ENCODE results near the gene RDH11. TPM values are rescaled to one million over a fixed set of nuclear protein-coding genes. Genes with fewer than 3 reads are reported as not detected.

Gene RDH11
- total RNA-seq, 2 experiments from 2014 or later = 56.6 to 60.4 TPM

GRCh38 chr14:67697006-67697405 is 1.4 kb upstream of the RDH11 start:
- H3K36me3 Mint-ChIP-seq (ENCODE audit: low read depth) = peaks cover 9% of the 10 kb centered on the region
- no peak overlapping the region for H3K27ac Mint-ChIP-seq
- CTCF ChIA-PET = interaction anchor here (2.4 kb wide), 1 partner anchor 97 kb away, joined by 9 read pairs; the partner anchor contains the start of gene PIGH
- no peaks in the 10 kb centered on the region for H3K9me3 Mint-ChIP-seq
- no peaks in the 10 kb centered on the region for H3K27me3 Mint-ChIP-seq
- POLR2A ChIA-PET = interaction anchor here (1.6 kb wide), 1 partner anchor 23 kb away, joined by 3 read pairs; no protein-coding TSS in a partner anchor
- DNase-seq = no peak
- H3K4me3 Mint-ChIP-seq = no peak overlapping the region
- H3K4me1 Mint-ChIP-seq = peaks cover 28% of the 10 kb centered on the region

DNA sequence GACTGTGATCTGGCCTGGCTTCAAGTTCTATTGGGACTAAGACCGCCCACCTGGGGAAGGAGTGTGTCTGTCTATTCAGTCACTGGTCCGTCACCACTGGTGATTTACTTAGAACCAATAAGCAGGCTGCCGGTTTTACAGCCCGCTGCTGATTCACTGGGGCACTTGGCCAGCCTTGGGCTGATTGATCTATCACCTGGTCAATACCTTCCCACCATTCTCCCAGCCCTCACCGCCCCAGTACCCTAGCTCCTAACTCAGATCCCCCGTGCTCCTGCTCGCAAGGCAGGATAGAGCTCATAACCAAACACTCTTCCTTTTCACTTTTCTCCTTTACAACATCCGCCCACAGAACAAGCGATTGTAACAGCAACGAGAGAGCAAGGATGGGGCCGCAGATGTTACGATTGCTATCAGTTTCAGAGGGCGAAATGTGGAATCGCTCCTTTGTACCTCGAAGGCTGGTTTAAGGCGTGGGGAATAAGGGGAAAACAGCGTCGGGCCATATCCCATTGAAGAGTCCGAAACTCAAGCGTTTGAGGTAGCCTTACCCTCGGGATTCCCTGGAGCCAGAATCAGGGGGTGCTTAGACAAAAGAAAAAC is 672 bp downstream of the RDH11 start:
- POLR2A ChIA-PET = interaction anchor here (1.0 to 5.8 kb wide), 13 partner anchors 8 to 1098 kb away, joined by 3 to 69 read pairs (median 8); partner anchors contain the start of genes ATP6V1D, EIF2S1, PIGH and RAD51B
- H3K27ac Mint-ChIP-seq = peak overlapping the region; percentile 89
- peak overlapping the region; percentile 89 for H3K4me3 Mint-ChIP-seq
- no peaks in the 10 kb centered on the region for H3K27me3 Mint-ChIP-seq
- peaks cover 30% of the 10 kb centered on the region for H3K36me3 Mint-ChIP-seq (ENCODE audit: low read depth)
- peak; percentile 81 for DNase-seq
- no peaks in the 10 kb centered on the region for H3K9me3 Mint-ChIP-seq
- CTCF ChIA-PET = interaction anchor here (0.7 to 5.3 kb wide), 9 partner anchors 9 to 335 kb away, joined by 3 to 40 read pairs (median 5); partner anchors contain the start of genes ATP6V1D, PIGH and VTI1B
- peaks cover 34% of the 10 kb centered on the region for H3K4me1 Mint-ChIP-seq

GRCh38 chr14:67690011-67690410 is 5.6 kb downstream of the RDH11 start:
- no peaks in the 10 kb centered on the region for H3K27me3 Mint-ChIP-seq
- no peaks in the 10 kb centered on the region for H3K9me3 Mint-ChIP-seq
- no peak for DNase-seq
- peaks cover 28% of the 10 kb centered on the region for H3K4me1 Mint-ChIP-seq
- ChIA-PET POLR2A (no interaction called here), CTCF (interaction anchor here (2.8 kb wide), 1 partner anchor 90 kb away, joined by 9 read pairs; the partner anchor contains the start of gene PIGH)
- no peak overlapping the region for H3K4me3 Mint-ChIP-seq
- no peak overlapping the region for H3K27ac Mint-ChIP-seq
- peaks cover 71% of the 10 kb centered on the region for H3K36me3 Mint-ChIP-seq (ENCODE audit: low read depth)

- DNase-seq = no peak
- ChIA-PET POLR2A (interaction anchor here (1.2 kb wide), 1 partner anchor 8 kb away, joined by 4 read pairs; no protein-coding TSS in a partner anchor), CTCF (interaction anchor here (1.2 kb wide), 1 partner anchor 84 kb away, joined by 3 read pairs; the partner anchor contains the start of gene PIGH)
- no peaks in the 10 kb centered on the region for H3K27me3 Mint-ChIP-seq
- H3K27ac Mint-ChIP-seq = no peak overlapping the region
- peaks cover 27% of the 10 kb centered on the region for H3K4me1 Mint-ChIP-seq
- peaks cover 68% of the 10 kb centered on the region for H3K36me3 Mint-ChIP-seq (ENCODE audit: low read depth)
- H3K4me3 Mint-ChIP-seq = no peak overlapping the region
- H3K9me3 Mint-ChIP-seq = no peaks in the 10 kb centered on the region
Observed at GRCh38 chr14:67683842-67684241, 11.7 kb downstream of the RDH11 start.

DNA sequence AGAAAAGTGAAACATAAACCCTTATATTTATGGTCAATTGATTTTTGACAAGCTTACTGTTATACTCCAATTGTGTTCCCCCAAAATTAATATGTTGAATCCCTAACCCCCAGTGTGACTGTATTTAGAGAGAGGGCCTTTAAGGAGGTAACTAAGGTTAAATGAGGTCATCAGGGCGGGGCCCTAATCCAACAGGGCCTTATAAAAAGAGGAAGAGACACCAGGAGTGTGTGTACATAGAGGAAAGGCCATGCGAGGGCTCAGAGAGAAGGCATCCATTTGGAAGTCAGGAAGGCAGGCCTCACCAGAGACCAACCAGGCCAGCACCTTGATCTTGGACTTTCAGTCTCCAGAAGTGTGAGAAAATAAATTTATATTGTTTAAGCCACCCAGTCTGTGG is 14.6 kb downstream of the RDH11 start:
- ChIA-PET POLR2A (interaction anchor here (1.0 to 5.4 kb wide), 4 partner anchors 11 to 321 kb away, joined by 3 to 35 read pairs (median 6); partner anchors contain the start of genes ATP6V1D, EIF2S1 and RDH11), CTCF (interaction anchor here (0.8 to 1.8 kb wide), 4 partner anchors 14 to 154 kb away, joined by 3 to 5 read pairs (median 4); partner anchors contain the start of gene RDH11)
- Mint-ChIP-seq H3K27ac (peak overlapping the region; percentile 66), H3K9me3 (no peaks in the 10 kb centered on the region), H3K4me1 (peaks cover 31% of the 10 kb centered on the region), H3K36me3 (ENCODE audit: low read depth) (peaks cover 65% of the 10 kb centered on the region), H3K27me3 (no peaks in the 10 kb centered on the region), H3K4me3 (no peak overlapping the region)
- DNase-seq = no peak

DNA sequence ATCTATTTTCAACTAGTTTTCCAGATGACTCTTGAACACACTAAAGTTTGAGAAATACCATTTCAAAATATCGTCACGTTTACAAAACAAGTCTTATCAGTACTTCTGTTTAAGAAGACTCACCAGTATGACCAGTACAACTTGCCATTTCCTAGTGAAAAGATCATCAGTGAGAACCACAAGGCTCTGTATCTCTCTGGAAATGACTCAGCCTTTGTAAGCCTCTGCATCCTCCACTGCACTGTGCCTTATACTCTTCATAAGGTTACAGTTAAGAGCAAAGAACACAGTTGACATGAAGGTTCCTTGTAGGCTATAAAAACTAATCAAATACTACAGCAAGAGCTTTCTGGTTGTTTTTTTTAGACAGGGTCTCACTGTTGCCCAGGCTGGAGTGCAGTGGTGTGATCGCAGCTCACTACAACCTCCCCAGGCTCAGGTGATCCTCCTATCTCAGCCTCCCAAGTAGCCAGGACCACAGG is 15.4 kb downstream of the RDH11 start:
- Mint-ChIP-seq H3K4me1 (peaks cover 36% of the 10 kb centered on the region), H3K27ac (peak overlapping the region; percentile 66), H3K9me3 (no peaks in the 10 kb centered on the region), H3K4me3 (no peak overlapping the region), H3K27me3 (no peaks in the 10 kb centered on the region), H3K36me3 (ENCODE audit: low read depth) (peaks cover 61% of the 10 kb centered on the region)
- POLR2A ChIA-PET = interaction anchor here (1.0 to 5.4 kb wide), 4 partner anchors 11 to 320 kb away, joined by 3 to 35 read pairs (median 6); partner anchors contain the start of genes ATP6V1D, EIF2S1 and RDH11
- CTCF ChIA-PET = interaction anchor here (0.8 to 1.8 kb wide), 5 partner anchors 13 to 153 kb away, joined by 3 to 5 read pairs (median 3); partner anchors contain the start of genes ARG2 and RDH11
- DNase-seq = peak; percentile 47

DNA sequence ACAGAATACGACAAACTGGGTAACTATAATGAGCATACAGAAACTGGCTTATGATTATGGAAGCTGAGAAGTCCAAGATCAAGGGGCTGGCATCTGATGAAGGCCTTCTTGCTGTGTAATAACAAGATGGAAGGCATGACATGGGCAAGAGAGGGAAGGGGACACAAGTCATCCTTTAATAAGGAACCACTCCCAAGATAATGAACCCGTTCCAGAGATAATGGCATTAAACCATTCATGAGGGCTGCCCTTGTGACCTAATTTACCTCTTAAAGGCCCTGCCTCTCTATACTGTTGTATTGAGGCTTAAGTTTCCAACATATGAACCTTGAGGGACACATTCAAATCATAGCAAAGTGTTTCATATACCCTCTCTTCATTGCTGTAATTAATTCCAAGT is 16.6 kb downstream of the RDH11 start:
- peaks cover 50% of the 10 kb centered on the region for H3K36me3 Mint-ChIP-seq (ENCODE audit: low read depth)
- POLR2A ChIA-PET = interaction anchor here (1.9 to 5.4 kb wide), 2 partner anchors 10 to 16 kb away, joined by 5 to 35 read pairs; partner anchors contain the start of gene RDH11

DNA sequence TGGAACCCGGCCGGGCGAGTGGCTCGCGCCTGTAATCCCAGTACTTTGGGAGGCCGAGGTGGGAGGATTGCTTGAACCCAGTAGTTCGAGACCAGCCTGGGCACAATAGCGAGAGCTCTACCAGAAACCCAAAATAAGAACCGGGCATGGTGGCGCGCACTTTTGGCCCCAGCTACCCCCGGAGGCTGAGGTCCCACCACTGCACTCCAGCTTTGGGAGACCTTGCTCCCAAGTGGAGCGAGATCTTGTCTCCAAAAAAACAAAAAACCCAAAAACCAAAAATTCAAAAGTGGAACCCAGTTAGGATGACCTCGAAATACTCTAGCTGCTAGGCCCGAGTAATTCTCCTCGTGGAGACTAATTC is 20.4 kb downstream of the RDH11 start:
- DNase-seq = no peak
- no peaks in the 10 kb centered on the region for H3K27me3 Mint-ChIP-seq
- peak overlapping the region; percentile 80 for H3K4me3 Mint-ChIP-seq
- no peaks in the 10 kb centered on the region for H3K9me3 Mint-ChIP-seq
- H3K36me3 Mint-ChIP-seq (ENCODE audit: low read depth) = peaks cover 25% of the 10 kb centered on the region
- ChIA-PET CTCF (interaction anchor here (0.8 to 3.5 kb wide), 5 partner anchors 17 to 75 kb away, joined by 3 to 11 read pairs (median 5); partner anchors contain the start of genes PIGH and RDH11), POLR2A (interaction anchor here (1.4 to 3.9 kb wide), 2 partner anchors 18 to 316 kb away, joined by 3 to 69 read pairs; partner anchors contain the start of genes ATP6V1D and RDH11)
- H3K27ac Mint-ChIP-seq = peak overlapping the region; percentile 75
- H3K4me1 Mint-ChIP-seq = peaks cover 35% of the 10 kb centered on the region

More for the DNA sequence above, 16.6 kb downstream of the RDH11 start:
- H3K4me3 Mint-ChIP-seq = no peak overlapping the region
- H3K4me1 Mint-ChIP-seq = peaks cover 38% of the 10 kb centered on the region
- no peak overlapping the region for H3K27ac Mint-ChIP-seq
- no peak for DNase-seq
- H3K9me3 Mint-ChIP-seq = no peaks in the 10 kb centered on the region
- H3K27me3 Mint-ChIP-seq = no peaks in the 10 kb centered on the region
- CTCF ChIA-PET = interaction anchor here (1.3 to 1.8 kb wide), 2 partner anchors 26 to 60 kb away, joined by 3 to 4 read pairs; partner anchors contain the start of gene ARG2

DNA sequence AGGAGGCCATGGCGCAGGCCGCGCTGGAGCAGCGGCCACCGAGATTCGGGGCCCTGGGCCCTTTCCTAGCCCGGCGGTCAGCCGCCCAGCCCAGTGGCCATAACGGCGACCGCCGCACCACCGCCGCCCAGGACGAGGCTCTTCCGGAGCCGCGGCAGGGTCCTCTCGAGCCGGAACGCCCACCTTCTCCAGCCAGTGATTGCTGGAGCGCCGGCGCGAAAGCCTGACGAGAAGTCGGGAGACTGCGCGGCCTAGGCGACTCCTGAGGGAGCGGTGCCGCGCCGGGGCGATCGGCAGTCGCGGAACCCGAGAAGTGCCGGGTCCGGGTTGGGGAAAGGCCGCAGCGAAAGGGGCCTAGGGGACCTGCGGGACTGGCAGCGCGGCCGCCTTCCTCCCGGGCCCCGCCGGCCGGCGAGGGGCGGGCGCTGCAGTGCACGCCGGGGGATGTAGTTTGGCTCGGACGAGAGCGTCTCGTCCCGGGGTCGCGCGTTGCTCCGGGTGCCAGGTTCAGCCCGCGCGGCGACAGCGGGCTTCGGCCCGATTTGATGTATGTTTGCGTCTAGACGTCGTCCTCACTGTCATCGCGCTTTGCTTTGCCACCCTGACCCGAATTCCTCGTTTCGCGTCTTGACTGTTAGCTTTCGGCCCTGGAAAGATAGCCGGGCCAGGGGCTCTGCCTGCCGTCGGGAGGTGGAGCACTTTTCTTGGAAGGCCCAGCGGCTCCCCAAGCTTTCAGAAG is 20.9 kb downstream of the RDH11 start, which contains the start of gene VTI1B:
Gene VTI1B, minus strand, starts transcription at position 153 of the 739 bp plus-strand sequence. Its CDS starts 143 bp downstream, at position 10.
- Mint-ChIP-seq H3K9me3 (no peaks in the 10 kb centered on the region), H3K27ac (peak within 1 kb of the TSS; percentile 75), H3K4me1 (peaks cover 32% of the 10 kb centered on the region), H3K27me3 (no peaks in the 10 kb centered on the region), H3K36me3 (ENCODE audit: low read depth) (peaks cover 27% of the 10 kb centered on the region), H3K4me3 (peak within 1 kb of the TSS; percentile 80)
- peak; percentile 77 for DNase-seq
- ChIA-PET POLR2A (interaction anchor here (1.0 to 3.9 kb wide), 7 partner anchors 19 to 315 kb away, joined by 3 to 69 read pairs (median 4); partner anchors contain the start of genes ATP6V1D, EIF2S1, PIGH and RDH11), CTCF (interaction anchor here (0.8 to 3.5 kb wide), 9 partner anchors 9 to 315 kb away, joined by 3 to 11 read pairs (median 5); partner anchors contain the start of genes ATP6V1D, EIF2S1, PIGH and RDH11)

GRCh38 chr14:67674139-67674479 is 21.5 kb downstream of the RDH11 start:
- Mint-ChIP-seq H3K27ac (peak overlapping the region; percentile 66), H3K27me3 (no peaks in the 10 kb centered on the region), H3K36me3 (ENCODE audit: low read depth) (peaks cover 27% of the 10 kb centered on the region), H3K9me3 (no peaks in the 10 kb centered on the region), H3K4me1 (peaks cover 35% of the 10 kb centered on the region), H3K4me3 (peak overlapping the region; percentile 79)
- peak; percentile 59 for DNase-seq
- ChIA-PET POLR2A (interaction anchor here (1.0 to 3.9 kb wide), 7 partner anchors 15 to 314 kb away, joined by 3 to 69 read pairs (median 4); partner anchors contain the start of genes ATP6V1D, EIF2S1, PIGH and RDH11), CTCF (interaction anchor here (1.0 to 2.4 kb wide), 8 partner anchors 8 to 314 kb away, joined by 3 to 9 read pairs (median 5); partner anchors contain the start of genes ARG2, ATP6V1D, EIF2S1 and PIGH)

- Mint-ChIP-seq H3K4me3 (peak overlapping the region; percentile 79), H3K4me1 (peaks cover 37% of the 10 kb centered on the region), H3K27ac (no peak overlapping the region), H3K36me3 (ENCODE audit: low read depth) (peaks cover 23% of the 10 kb centered on the region), H3K27me3 (no peaks in the 10 kb centered on the region), H3K9me3 (no peaks in the 10 kb centered on the region)
- POLR2A ChIA-PET = interaction anchor here (0.8 to 3.9 kb wide), 7 partner anchors 14 to 314 kb away, joined by 3 to 69 read pairs (median 3); partner anchors contain the start of genes ATP6V1D, EIF2S1, PIGH and RDH11
- no peak for DNase-seq
- CTCF ChIA-PET = interaction anchor here (1.0 to 2.4 kb wide), 8 partner anchors 8 to 314 kb away, joined by 3 to 9 read pairs (median 5); partner anchors contain the start of genes ARG2, ATP6V1D, EIF2S1 and PIGH
Observed at GRCh38 chr14:67673451-67673850, 22.1 kb downstream of the RDH11 start.

Measured in activated CD4-positive, alpha-beta memory T cell treated with anti-CD3 and anti-CD28 coated beads, Interleukin-2, amount 10 ng/mL, durations not matched to agents 7 days and 5 days (primary cell).